Mammary epithelial cell (primary cell): ENCODE measurements around the gene PRRC1.

Source experiments
- CTCF ChIP-seq, 2 donors: IDR thresholded peaks in 1 of 2; conservative IDR thresholded peaks in 1 of 2; 2 replicates each; pipeline ENCODE4 v1.5.1; 2011 to 2012; ENCODE audit warnings: inconsistent platforms in 2 of 2, low read length in 2 of 2, mild to moderate bottlenecking in 2 of 2, control low read depth in 1 of 2, low read depth in 1 of 2; ENCODE audit not compliant: insufficient read depth in 1 of 2; ENCODE audit errors: extremely low read depth in 1 of 2
- EZH2 ChIP-seq: IDR thresholded peaks from 2 replicates; pipeline ENCODE4 v1.6.1; 2012; ENCODE audit warnings: low read length, inconsistent platforms, borderline replicate concordance

DNA sequence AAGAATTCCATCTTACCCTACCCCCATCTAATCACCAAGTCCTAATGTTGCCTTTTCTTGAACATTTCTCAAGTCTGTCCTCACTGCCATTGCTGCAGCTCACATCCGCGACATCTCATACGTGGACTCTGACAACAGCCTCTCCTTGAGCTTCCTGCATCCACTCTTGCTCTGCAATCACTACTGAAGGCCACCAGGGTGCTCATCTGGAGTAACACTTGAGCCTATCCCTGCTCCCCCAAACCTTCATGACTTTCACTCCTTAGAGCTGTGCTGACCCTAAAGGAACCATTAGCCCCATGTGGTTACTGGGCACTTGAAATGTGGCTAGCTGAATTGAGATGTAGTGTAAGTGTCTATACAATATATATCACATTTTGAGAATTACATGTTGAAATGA lies 85.0 kb downstream of the PRRC1 start:
- TF ChIP-seq CTCF (conservative IDR thresholded peaks at IDR 0.05 in 1 of 2, IDR thresholded peaks at IDR 0.05 in 1 of 2; ENCODE audit: extremely low read depth in 1 of 2, insufficient read depth in 1 of 2, low read depth in 1 of 2, low read length in 2 of 2) (no peak), EZH2 (no peak)
